Activated CD4-positive, alpha-beta T cell treated with anti-CD3 and anti-CD28 coated beads for 48 hours (primary cell): ENCODE data around the gene FAM20A.
"Not testable (repeated sequence)": the region's sequence is repeated elsewhere in the genome, so short reads cannot be mapped to it uniquely, and the experiment has no call there.

Experiments used
- DNase-seq: peaks from one replicate; pipeline ENCODE4 v3.0.0-alpha.2; 2020

FAM20A gene

GRCh38 chr17:68564415-68565111 lies 36.6 kb downstream of the FAM20A start:
- DNase-seq = no peak

GRCh38 chr17:68562736-68563135 lies 38.4 kb downstream of the FAM20A start:
- no peak for DNase-seq

- no peak for DNase-seq
Observed at GRCh38 chr17:68560966-68561720, 40.0 kb downstream of the FAM20A start.

GRCh38 chr17:68559316-68559715 lies 41.9 kb downstream of the FAM20A start:
- no peak for DNase-seq

- no peak for DNase-seq
Observed at GRCh38 chr17:68556551-68556950, 44.6 kb downstream of the FAM20A start.

- no peak for DNase-seq
Observed at GRCh38 chr17:68544111-68544915, 56.9 kb downstream of the FAM20A start.

GRCh38 chr17:68542698-68543463 lies 58.3 kb downstream of the FAM20A start:
- DNase-seq = no peak

GRCh38 chr17:68541816-68542215 lies 59.4 kb downstream of the FAM20A start:
- DNase-seq = no peak

GRCh38 chr17:68540981-68541380 lies 60.2 kb downstream of the FAM20A start:
- no peak for DNase-seq

- no peak for DNase-seq
Observed at GRCh38 chr17:68539548-68540467, 61.4 kb downstream of the FAM20A start.

GRCh38 chr17:68535922-68536321 lies 65.2 kb downstream of the FAM20A start:
- DNase-seq = no peak

- no peak for DNase-seq
Observed at GRCh38 chr17:68534695-68535088, 66.5 kb downstream of the FAM20A start.

GRCh38 chr17:68533887-68534694 lies 67.1 kb downstream of the FAM20A start:
- DNase-seq = no peak

GRCh38 chr17:68532826-68533225 lies 68.3 kb downstream of the FAM20A start:
- DNase-seq = no peak

GRCh38 chr17:68531252-68531651 lies 69.9 kb downstream of the FAM20A start:
- no peak for DNase-seq

- DNase-seq = no peak
Observed at GRCh38 chr17:68527314-68527713, 73.9 kb downstream of the FAM20A start.

- no peak for DNase-seq
Observed at GRCh38 chr17:68526548-68526947, 74.6 kb downstream of the FAM20A start.

GRCh38 chr17:68522266-68522665 lies 78.9 kb downstream of the FAM20A start:
- DNase-seq = no peak

GRCh38 chr17:68519911-68520310 lies 81.3 kb downstream of the FAM20A start:
- DNase-seq = no peak

GRCh38 chr17:68519051-68519450 lies 82.1 kb downstream of the FAM20A start:
- DNase-seq = not testable (repeated sequence)
